CD4-positive, CD25-positive, alpha-beta regulatory T cell (primary cell): ENCODE data around the gene ILDR1. TPM values are rescaled to one million over a fixed set of nuclear protein-coding genes. Genes with fewer than 3 reads are reported as not detected.
A peak's percentile ranks its signal among the peaks of the same experiment; 100 is the strongest.

Source experiments
- ATAC-seq, 2 donors: fragments of 150-1000 bp; cut with Tn5 transposase; one replicate each; pipeline ENCODE4 v1.10.0; 2021; ENCODE audit warnings: low read depth in 2 of 2, moderate number of reproducible peaks in 2 of 2, moderate library complexity in 1 of 2
- DNase-seq, 3 donors: peaks; one replicate each; pipeline versions ENCODE4 v3.0.0 to v3.0.0-alpha.2; 2012 to 2022; ENCODE audit warnings: mixed read lengths in 1 of 3
- H3K27ac ChIP-seq: one replicate; pipeline ENCODE4 v1.7.0; 2013; ENCODE audit warnings: mild to moderate bottlenecking, low read length; ENCODE audit not compliant: insufficient read depth, poor library complexity, severe bottlenecking
- H3K27me3 ChIP-seq: one replicate; pipeline ENCODE4 v1.7.0; 2013; ENCODE audit warnings: low read length; ENCODE audit not compliant: control insufficient read depth, insufficient read depth
- H3K36me3 ChIP-seq: one replicate; pipeline ENCODE4 v1.7.0; 2013; ENCODE audit warnings: mild to moderate bottlenecking, low read length, moderate library complexity; ENCODE audit not compliant: control insufficient read depth, insufficient read depth
- H3K4me1 ChIP-seq: 2 replicates; pipeline ENCODE4 v1.7.0; 2013; ENCODE audit warnings: mild to moderate bottlenecking, low read length; ENCODE audit not compliant: insufficient read depth, control insufficient read depth, poor library complexity, severe bottlenecking
- H3K4me3 ChIP-seq: one replicate; pipeline ENCODE4 v1.7.0; 2013; ENCODE audit warnings: low read depth, mild to moderate bottlenecking, low read length, moderate library complexity
- H3K9me3 ChIP-seq, 2 experiments: 1 replicate in 1 of 2; 2 replicates in 1 of 2; pipeline ENCODE4 v1.7.0; 2013; ENCODE audit warnings: low read length in 2 of 2, mild to moderate bottlenecking in 1 of 2, moderate library complexity in 1 of 2; ENCODE audit not compliant: control insufficient read depth in 2 of 2
- H3K27ac Mint-ChIP-seq, 3 donors: one replicate each; pipeline ENCODE4 v1.8.0; 2020 to 2022; ENCODE audit warnings: mild to moderate bottlenecking in 3 of 3, mixed read lengths in 3 of 3, moderate library complexity in 2 of 3
- H3K27me3 Mint-ChIP-seq: one replicate; pipeline ENCODE4 v1.8.0; 2022; ENCODE audit warnings: mild to moderate bottlenecking, mixed read lengths
- H3K36me3 Mint-ChIP-seq: one replicate; pipeline ENCODE4 v1.8.0; 2020; ENCODE audit warnings: mixed read lengths
- H3K4me1 Mint-ChIP-seq, 4 donors: one replicate each; pipeline ENCODE4 v1.8.0; 2020 to 2022; ENCODE audit warnings: mixed read lengths in 4 of 4, mild to moderate bottlenecking in 1 of 4
- H3K4me3 Mint-ChIP-seq, 4 donors: one replicate each; pipeline ENCODE4 v1.8.0; 2020 to 2022; ENCODE audit warnings: mild to moderate bottlenecking in 4 of 4, mixed read lengths in 4 of 4, moderate library complexity in 3 of 4
- H3K9me3 Mint-ChIP-seq, 7 donors: one replicate each; pipeline ENCODE4 v1.8.0; 2020 to 2022; ENCODE audit warnings: mixed read lengths in 7 of 7, mild to moderate bottlenecking in 3 of 7, moderate library complexity in 2 of 7
- polyA plus RNA-seq, 4 donors: library from polyadenylated mRNA; unstranded; fragments of 300-500 nt; fragmentation: Illumina TruSeq; gene quantifications; one replicate each; pipeline ENCODE4 v1.2.3, GENCODE V29; 2021
- total RNA-seq: library from RNA; stranded (reverse); gene quantifications from one replicate; pipeline ENCODE4 v1.2.3, GENCODE V29; 2022

The ILDR1 gene
- total RNA-seq (not detected), polyA plus RNA-seq (under 1 TPM in 2 of 4 donors, not detected in 2; 0.21 to 0.39 TPM)

- Mint-ChIP-seq H3K9me3 (peaks cover 0 to 6% (median 0%) of the 10 kb centered on the region in 7 donors), H3K27me3 (peaks cover 32% of the 10 kb centered on the region), H3K27ac (no peak within 1 kb of the TSS), H3K4me3 (peak within 1 kb of the TSS in 2 of 4 donors; percentile 30 to 73), H3K4me1 (peaks cover 0 to 6% (median 0%) of the 10 kb centered on the region in 4 donors), H3K36me3 (no peaks in the 10 kb centered on the region)
- H3K4me3 ChIP-seq: no peak within 1 kb of the TSS
- H3K27ac ChIP-seq: no peak within 1 kb of the TSS
- no peaks in the 10 kb centered on the region for H3K36me3 ChIP-seq
- H3K27me3 ChIP-seq: peaks cover 6% of the 10 kb centered on the region
- peak in 1 of 3 donors; percentile 29 for DNase-seq
- H3K9me3 ChIP-seq: no peaks in the 10 kb centered on the region
- peak in 1 of 2 donors; percentile 24 for ATAC-seq
- peaks cover 4% of the 10 kb centered on the region for H3K4me1 ChIP-seq
These were observed at the start of gene ILDR1 for GRCh38 chr3:122021811-122022401. TSS of gene ILDR1 (minus strand) at chr3:122022247. CDS start at chr3:122022077, 170 bp downstream.

GRCh38 chr3:122067588-122068240 lies 45.7 kb upstream of the ILDR1 start:
- Histone ChIP-seq H3K36me3 (no peaks in the 10 kb centered on the region), H3K27me3 (peaks cover 2% of the 10 kb centered on the region), H3K4me1 (no peaks in the 10 kb centered on the region), H3K9me3 (no peaks in the 10 kb centered on the region), H3K4me3 (no peak overlapping the region), H3K27ac (no peak overlapping the region)
- no peak for ATAC-seq
- H3K4me3 Mint-ChIP-seq: no peak overlapping the region
- peaks cover 4% of the 10 kb centered on the region for H3K27me3 Mint-ChIP-seq
- peaks cover 0 to 4% (median 2%) of the 10 kb centered on the region in 4 donors for H3K4me1 Mint-ChIP-seq
- DNase-seq: no peak
- no peak overlapping the region for H3K27ac Mint-ChIP-seq
- no peaks in the 10 kb centered on the region for H3K36me3 Mint-ChIP-seq
- H3K9me3 Mint-ChIP-seq: peaks cover 0 to 3% (median 0%) of the 10 kb centered on the region in 7 donors

- H3K36me3 ChIP-seq: no peaks in the 10 kb centered on the region
- peak overlapping the region in 1 of 3 donors; percentile 50 for H3K27ac Mint-ChIP-seq
- no peak overlapping the region for H3K4me3 ChIP-seq
- peaks cover 0 to 4% (median 2%) of the 10 kb centered on the region in 4 donors for H3K4me1 Mint-ChIP-seq
- no peaks in the 10 kb centered on the region for H3K9me3 ChIP-seq
- peaks cover 0 to 3% (median 0%) of the 10 kb centered on the region in 7 donors for H3K9me3 Mint-ChIP-seq
- H3K27me3 ChIP-seq: peaks cover 2% of the 10 kb centered on the region
- H3K27ac ChIP-seq: no peak overlapping the region
- peaks cover 4% of the 10 kb centered on the region for H3K27me3 Mint-ChIP-seq
- H3K4me1 ChIP-seq: no peaks in the 10 kb centered on the region
- H3K4me3 Mint-ChIP-seq: no peak overlapping the region
- ATAC-seq (no peak), DNase-seq (no peak)
- H3K36me3 Mint-ChIP-seq: no peaks in the 10 kb centered on the region
These were observed 45.1 kb upstream of the ILDR1 start for GRCh38 chr3:122067214-122067550.

- Histone ChIP-seq H3K4me1 (no peaks in the 10 kb centered on the region), H3K9me3 (no peaks in the 10 kb centered on the region), H3K36me3 (no peaks in the 10 kb centered on the region), H3K27ac (no peak overlapping the region), H3K27me3 (peaks cover 2% of the 10 kb centered on the region), H3K4me3 (no peak overlapping the region)
- Mint-ChIP-seq H3K27me3 (peaks cover 4% of the 10 kb centered on the region), H3K4me3 (peak overlapping the region in 2 of 4 donors; percentile 45 to 84), H3K4me1 (peaks cover 0 to 4% (median 2%) of the 10 kb centered on the region in 4 donors), H3K36me3 (no peaks in the 10 kb centered on the region), H3K27ac (peak overlapping the region in 1 of 3 donors; percentile 50), H3K9me3 (peaks cover 0 to 3% (median 0%) of the 10 kb centered on the region in 7 donors)
- ATAC-seq: no peak
- no peak for DNase-seq
These were observed 44.5 kb upstream of the ILDR1 start for GRCh38 chr3:122066331-122067213.

GRCh38 chr3:122064326-122064725 lies 42.3 kb upstream of the ILDR1 start:
- peaks cover 12% of the 10 kb centered on the region for H3K27me3 Mint-ChIP-seq
- H3K4me3 Mint-ChIP-seq: no peak overlapping the region
- no peak overlapping the region for H3K27ac Mint-ChIP-seq
- H3K36me3 Mint-ChIP-seq: no peaks in the 10 kb centered on the region
- ATAC-seq (no peak), DNase-seq (no peak)
- Histone ChIP-seq H3K27me3 (peaks cover 4% of the 10 kb centered on the region), H3K4me3 (no peak overlapping the region), H3K36me3 (no peaks in the 10 kb centered on the region), H3K4me1 (no peaks in the 10 kb centered on the region), H3K27ac (no peak overlapping the region), H3K9me3 (no peaks in the 10 kb centered on the region)
- peaks cover 0 to 2% (median 0%) of the 10 kb centered on the region in 7 donors for H3K9me3 Mint-ChIP-seq
- H3K4me1 Mint-ChIP-seq: peaks cover 0 to 4% (median 2%) of the 10 kb centered on the region in 4 donors

- DNase-seq (no peak), ATAC-seq (peak in 1 of 2 donors; percentile 43)
- Mint-ChIP-seq H3K9me3 (peaks cover 0 to 3% (median 0%) of the 10 kb centered on the region in 7 donors), H3K36me3 (no peaks in the 10 kb centered on the region), H3K4me3 (no peak overlapping the region), H3K27me3 (peaks cover 12% of the 10 kb centered on the region), H3K4me1 (peaks cover 0 to 4% (median 3%) of the 10 kb centered on the region in 4 donors), H3K27ac (no peak overlapping the region)
- no peaks in the 10 kb centered on the region for H3K9me3 ChIP-seq
- no peak overlapping the region for H3K27ac ChIP-seq
- no peak overlapping the region for H3K4me3 ChIP-seq
- H3K4me1 ChIP-seq: no peaks in the 10 kb centered on the region
- peaks cover 4% of the 10 kb centered on the region for H3K27me3 ChIP-seq
- H3K36me3 ChIP-seq: no peaks in the 10 kb centered on the region
These were observed 41.9 kb upstream of the ILDR1 start for GRCh38 chr3:122063908-122064307.

- H3K27me3 ChIP-seq: peaks cover 13% of the 10 kb centered on the region
These were observed 38.1 kb upstream of the ILDR1 start for GRCh38 chr3:122060040-122060698.

More at GRCh38 chr3:122060040-122060698, 38.1 kb upstream of the ILDR1 start:
- Mint-ChIP-seq H3K36me3 (no peaks in the 10 kb centered on the region), H3K4me1 (peaks cover 0 to 2% (median 0%) of the 10 kb centered on the region in 4 donors), H3K9me3 (peaks cover 0 to 5% (median 0%) of the 10 kb centered on the region in 7 donors), H3K27me3 (peaks cover 30% of the 10 kb centered on the region), H3K4me3 (no peak overlapping the region), H3K27ac (no peak overlapping the region)
- ATAC-seq (no peak), DNase-seq (no peak)
- no peaks in the 10 kb centered on the region for H3K4me1 ChIP-seq
- no peaks in the 10 kb centered on the region for H3K9me3 ChIP-seq
- no peak overlapping the region for H3K27ac ChIP-seq
- H3K4me3 ChIP-seq: no peak overlapping the region
- no peaks in the 10 kb centered on the region for H3K36me3 ChIP-seq
